Measurements from ENCODE around the gene PRPF38B.

PRPF38B gene

DNA sequence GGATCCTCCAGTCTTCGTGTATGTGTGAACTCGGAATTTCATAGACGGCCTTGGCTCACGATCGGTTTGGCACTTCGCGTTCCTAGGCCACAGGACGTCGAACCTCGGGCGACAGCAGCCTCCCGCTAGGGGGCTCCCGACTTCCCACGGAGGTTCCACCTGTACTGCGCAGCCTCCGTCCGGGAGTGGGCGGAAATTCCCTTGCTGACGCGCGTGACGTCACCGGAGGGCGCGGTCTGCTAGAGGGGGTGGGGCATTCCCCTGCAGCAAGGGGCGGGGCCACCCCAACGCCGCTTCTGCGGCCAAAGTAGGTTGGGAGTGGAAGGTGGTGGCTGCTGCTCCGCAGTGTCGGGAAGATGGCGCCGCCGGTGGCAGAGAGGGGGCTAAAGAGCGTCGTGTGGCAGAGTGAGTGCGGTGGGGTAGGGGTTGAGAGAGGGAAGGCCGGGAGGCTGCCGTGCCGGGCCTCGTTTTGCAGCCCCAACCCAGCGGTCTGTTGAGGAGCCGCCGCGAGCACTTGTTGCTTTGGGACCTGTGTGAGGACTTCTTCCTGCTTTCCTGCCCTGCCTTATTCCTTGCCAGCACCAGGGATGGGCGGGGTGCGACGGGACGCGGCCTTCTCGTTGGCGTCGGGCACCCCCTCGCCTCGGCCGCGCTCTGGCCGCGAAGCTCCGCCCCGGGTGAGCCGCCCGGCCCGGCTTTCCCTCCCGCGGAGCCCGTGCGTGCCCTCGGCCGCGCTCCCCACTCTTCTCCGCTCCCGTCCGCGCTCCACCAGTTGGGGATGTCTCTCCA lies 54.5 kb downstream of the PRPF38B start, which contains the start of gene STXBP3:
Gene STXBP3 (plus strand): TSS at position 293 of the 789 bp plus-strand sequence. CDS start 64 bp downstream, at position 357.
- Histone ChIP-seq H3K27ac (ENCODE audit: low read length) (peak within 1 kb of the TSS; percentile 84), H3K36me3 (replicated peaks; ENCODE audit: insufficient read depth, low read length) (no peaks in the 10 kb centered on the region), H3K4me2 (ENCODE audit: low read depth, low read length) (peak within 1 kb of the TSS; percentile 68), H3K79me2 (ENCODE audit: low read length) (peaks cover 21% of the 10 kb centered on the region), H3K4me1 (ENCODE audit: low read length) (no peaks in the 10 kb centered on the region), H3F3A (ENCODE audit: insufficient read depth, low read length) (0 out of 2 replicates have a peak, but pooled peaks cover 6% of the 10 kb centered on the region), H3K4me3 (ENCODE audit: low read length) (peak within 1 kb of the TSS; percentile 79), H3K27me3 (replicated peaks; ENCODE audit: insufficient read depth, low read length) (no peaks in the 10 kb centered on the region), H3K9me2 (replicated peaks; ENCODE audit: insufficient read depth, low read length) (no peaks in the 10 kb centered on the region), H2AFZ (ENCODE audit: low read length) (peak within 1 kb of the TSS; percentile 77), H4K20me1 (ENCODE audit: insufficient read depth, low read length) (no peaks in the 10 kb centered on the region), H3K9me3 (replicated peaks; ENCODE audit: insufficient read depth, low read length) (no peaks in the 10 kb centered on the region), H3K9ac (ENCODE audit: low read length) (peak within 1 kb of the TSS; percentile 79)
- DNase-seq: peak; percentile 91
- no peak for TF ChIP-seq EZH2 (optimal IDR thresholded peaks at IDR 0.05; ENCODE audit: low read depth, low read length)
- TF ChIP-seq, protein P1, sequence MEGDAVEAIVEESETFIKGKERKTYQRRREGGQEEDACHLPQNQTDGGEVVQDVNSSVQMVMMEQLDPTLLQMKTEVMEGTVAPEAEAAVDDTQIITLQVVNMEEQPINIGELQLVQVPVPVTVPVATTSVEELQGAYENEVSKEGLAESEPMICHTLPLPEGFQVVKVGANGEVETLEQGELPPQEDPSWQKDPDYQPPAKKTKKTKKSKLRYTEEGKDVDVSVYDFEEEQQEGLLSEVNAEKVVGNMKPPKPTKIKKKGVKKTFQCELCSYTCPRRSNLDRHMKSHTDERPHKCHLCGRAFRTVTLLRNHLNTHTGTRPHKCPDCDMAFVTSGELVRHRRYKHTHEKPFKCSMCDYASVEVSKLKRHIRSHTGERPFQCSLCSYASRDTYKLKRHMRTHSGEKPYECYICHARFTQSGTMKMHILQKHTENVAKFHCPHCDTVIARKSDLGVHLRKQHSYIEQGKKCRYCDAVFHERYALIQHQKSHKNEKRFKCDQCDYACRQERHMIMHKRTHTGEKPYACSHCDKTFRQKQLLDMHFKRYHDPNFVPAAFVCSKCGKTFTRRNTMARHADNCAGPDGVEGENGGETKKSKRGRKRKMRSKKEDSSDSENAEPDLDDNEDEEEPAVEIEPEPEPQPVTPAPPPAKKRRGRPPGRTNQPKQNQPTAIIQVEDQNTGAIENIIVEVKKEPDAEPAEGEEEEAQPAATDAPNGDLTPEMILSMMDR (IDR thresholded peaks at IDR 0.05; ENCODE audit: low read length): peak; percentile 73

DNA sequence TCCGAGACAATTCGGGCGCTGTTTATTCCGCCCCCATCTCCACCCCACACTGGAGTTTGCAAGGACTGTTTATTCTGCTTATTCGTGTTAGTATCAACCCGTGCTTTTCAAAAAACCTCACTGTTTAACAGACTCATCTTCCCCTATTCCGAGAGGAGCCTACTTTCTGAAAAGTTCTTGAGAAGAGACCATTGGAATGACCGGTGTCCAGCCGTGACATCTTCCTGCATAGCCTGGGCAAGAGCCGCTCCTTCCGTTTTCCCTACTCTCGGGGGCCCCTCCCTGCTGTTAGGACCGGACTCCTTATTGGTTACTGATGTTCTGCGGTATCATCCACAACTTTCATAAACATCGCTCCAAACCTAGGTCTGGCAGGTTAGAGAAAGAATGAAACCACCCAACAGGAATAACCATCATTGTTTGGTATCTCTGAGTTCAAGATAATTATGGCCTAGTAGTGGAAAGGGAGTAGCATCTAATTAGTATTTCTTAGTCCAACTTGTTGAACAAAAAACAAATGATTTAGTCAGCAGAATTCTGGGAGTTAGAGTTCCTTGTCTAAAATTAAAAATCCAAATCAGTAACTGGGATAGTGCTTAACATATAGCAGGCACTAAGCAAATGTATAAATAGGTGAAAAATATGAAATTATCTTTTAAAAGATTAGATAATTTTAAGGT lies 55.2 kb downstream of the PRPF38B start:
- Histone ChIP-seq H3K9ac (ENCODE audit: low read length) (peak overlapping the region; percentile 79), H3K79me2 (ENCODE audit: low read length) (peaks cover 21% of the 10 kb centered on the region), H3K4me1 (ENCODE audit: low read length) (no peaks in the 10 kb centered on the region), H3F3A (ENCODE audit: insufficient read depth, low read length) (0 out of 2 replicates have a peak, but pooled peaks cover 6% of the 10 kb centered on the region), H3K4me3 (ENCODE audit: low read length) (peak overlapping the region; percentile 79), H3K9me3 (replicated peaks; ENCODE audit: insufficient read depth, low read length) (no peaks in the 10 kb centered on the region), H2AFZ (ENCODE audit: low read length) (peak overlapping the region; percentile 33), H3K36me3 (replicated peaks; ENCODE audit: insufficient read depth, low read length) (no peaks in the 10 kb centered on the region), H3K4me2 (ENCODE audit: low read depth, low read length) (peak overlapping the region; percentile 68), H3K27ac (ENCODE audit: low read length) (peak overlapping the region; percentile 84), H3K27me3 (replicated peaks; ENCODE audit: insufficient read depth, low read length) (no peaks in the 10 kb centered on the region), H4K20me1 (ENCODE audit: insufficient read depth, low read length) (no peaks in the 10 kb centered on the region), H3K9me2 (replicated peaks; ENCODE audit: insufficient read depth, low read length) (no peaks in the 10 kb centered on the region)
- TF ChIP-seq EZH2 (optimal IDR thresholded peaks at IDR 0.05; ENCODE audit: low read depth, low read length) (no peak), EZH2phosphoT487 (IDR thresholded peaks at IDR 0.05; ENCODE audit: low read length) (no peak)
- TF ChIP-seq, protein P1 (IDR thresholded peaks at IDR 0.05; ENCODE audit: low read length): no peak
- DNase-seq: peak; percentile 12

DNA sequence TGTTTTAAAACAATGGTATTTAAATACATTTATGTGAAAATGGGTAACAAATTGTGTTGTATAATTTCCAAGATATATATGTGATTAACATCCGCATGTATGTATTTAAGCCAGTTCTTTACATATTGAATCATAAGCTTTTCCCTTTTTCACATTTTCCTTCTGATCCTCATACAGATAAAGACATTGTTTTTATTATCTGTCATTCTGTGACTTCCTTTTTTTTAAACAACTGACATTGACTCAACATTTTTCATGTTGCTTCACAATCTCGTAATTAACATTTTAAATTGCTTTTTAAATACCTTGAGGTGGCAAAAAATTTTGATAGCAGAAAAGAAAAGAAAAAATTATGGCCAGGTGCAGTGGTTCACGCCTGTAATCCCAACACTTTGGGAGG lies 55.8 kb downstream of the PRPF38B start:
- H3K36me3 ChIP-seq (replicated peaks; ENCODE audit: insufficient read depth, low read length): no peaks in the 10 kb centered on the region
- no peaks in the 10 kb centered on the region for H3K4me1 ChIP-seq (ENCODE audit: low read length)
- H3K27ac ChIP-seq (ENCODE audit: low read length): no peak overlapping the region
- H2AFZ ChIP-seq (ENCODE audit: low read length): no peak overlapping the region
- H3K9me3 ChIP-seq (replicated peaks; ENCODE audit: insufficient read depth, low read length): no peaks in the 10 kb centered on the region
- TF ChIP-seq EZH2phosphoT487 (IDR thresholded peaks at IDR 0.05; ENCODE audit: low read length) (no peak), EZH2 (optimal IDR thresholded peaks at IDR 0.05; ENCODE audit: low read depth, low read length) (no peak)
- TF ChIP-seq, protein P1 (IDR thresholded peaks at IDR 0.05; ENCODE audit: low read length): no peak
- H3K79me2 ChIP-seq (ENCODE audit: low read length): peaks cover 21% of the 10 kb centered on the region
- H3K4me3 ChIP-seq (ENCODE audit: low read length): peak overlapping the region; percentile 79; the same call in 1 of the 2 replicates
- H3F3A ChIP-seq (ENCODE audit: insufficient read depth, low read length): 0 out of 2 replicates have a peak, but pooled peaks cover 6% of the 10 kb centered on the region
- H3K27me3 ChIP-seq (replicated peaks; ENCODE audit: insufficient read depth, low read length): no peaks in the 10 kb centered on the region
- peak overlapping the region; percentile 68; the same call in 1 of the 2 replicates for H3K4me2 ChIP-seq (ENCODE audit: low read depth, low read length)
- H3K9me2 ChIP-seq (replicated peaks; ENCODE audit: insufficient read depth, low read length): no peaks in the 10 kb centered on the region
- no peak for DNase-seq
- no peak overlapping the region for H3K9ac ChIP-seq (ENCODE audit: low read length)
- H4K20me1 ChIP-seq (ENCODE audit: insufficient read depth, low read length): no peaks in the 10 kb centered on the region

Measured in MM.1S (cell line).